ENCODE measurements around the gene TARP.

TARP gene

GRCh38 chr7:38215735-38216670, 57.4 kb downstream of the TARP start:
- H4K20me1 ChIP-seq (ENCODE audit: insufficient read depth) = peaks cover 3% of the 10 kb centered on the region; the same call in 1 of the 2 replicates
- DNase-seq = peak; percentile 77
- H3K9me3 ChIP-seq = no peaks in the 10 kb centered on the region
- no peaks in the 10 kb centered on the region for H3K9me2 ChIP-seq
- peak overlapping the region; percentile 6 to 31; a peak in 2 of 4 replicates for H3K27ac ChIP-seq (ENCODE audit: low read depth in 2 of 2, low read length in 1 of 2)
- peaks cover 53 to 63% of the 10 kb centered on the region in 2 experiments for H3K36me3 ChIP-seq (replicated peaks in 1 of 2; ENCODE audit: control insufficient read depth in 1 of 2, insufficient read depth in 2 of 2, low read length in 1 of 2)
- no peaks in the 10 kb centered on the region for H3K27me3 ChIP-seq (ENCODE audit: insufficient read depth)
- H3K4me3 ChIP-seq (ENCODE audit: low read depth in 2 of 2, low read length in 1 of 2) = no peak overlapping the region
- no peak overlapping the region for H3K4me2 ChIP-seq
- CTCF ChIA-PET = interaction anchor here (0.5 to 10.3 kb wide), 86 partner anchors 9 to 1015 kb away, joined by 3 to 174 read pairs (median 6); partner anchors contain the start of genes EPDR1, SFRP4 and STARD3NL
- H3K4me1 ChIP-seq (ENCODE audit: control insufficient read depth in 1 of 2, insufficient read depth in 2 of 2, low read depth in 1 of 2, low read length in 1 of 2) = peaks cover 9 to 18% of the 10 kb centered on the region in 2 experiments; a peak in 3 of 4 replicates
- no peak overlapping the region for H2AFZ ChIP-seq (ENCODE audit: low read depth)
- no peaks in the 10 kb centered on the region; the same call in 1 of the 2 replicates for H3K79me2 ChIP-seq (ENCODE audit: insufficient read depth)
- H3K9ac ChIP-seq = no peak overlapping the region
- POLR2A ChIA-PET = interaction anchor here (1.6 kb wide), 1 partner anchor 38 kb away, joined by 6 read pairs; the partner anchor contains the start of gene STARD3NL
- 28% methylated on average over 4 of the region's 5 CpGs for WGBS (ENCODE audit: low lambda C conversion rate)
- peaks cover 5% of the 10 kb centered on the region for H3F3A ChIP-seq (replicated peaks; ENCODE audit: insufficient read depth)
- TF ChIP-seq EZH2phosphoT487 (IDR thresholded peaks at IDR 0.05; ENCODE audit: borderline replicate concordance, low read depth) = no peak
- no peak for TF ChIP-seq YY1 (IDR thresholded peaks at IDR 0.05; ENCODE audit: low read depth)
- no peak for TF ChIP-seq GATA2 (CRISPR knock-in tag; IDR thresholded peaks at IDR 0.05)
- no peak for TF ChIP-seq TAF1 (IDR thresholded peaks at IDR 0.05; ENCODE audit: borderline replicate concordance, low read depth, low read length)
- no peak for TF ChIP-seq TEAD4 (IDR thresholded peaks at IDR 0.05; ENCODE audit: borderline replicate concordance, insufficient read depth)
- TF ChIP-seq GABPA (IDR thresholded peaks at IDR 0.05; ENCODE audit: low read depth) = no peak
- peak; percentile 22; the same call in 1 of the 2 replicates for TF ChIP-seq MAX (IDR thresholded peaks at IDR 0.05; ENCODE audit: low read depth)
- no peak for TF ChIP-seq ZBTB33 (IDR thresholded peaks at IDR 0.05; ENCODE audit: borderline replicate concordance, low read depth)
- TF ChIP-seq MXI1 (IDR thresholded peaks at IDR 0.05; ENCODE audit: low read depth, low read length) = peak; percentile 70; the same call in 1 of the 2 replicates
- no peak for TF ChIP-seq RXRA (IDR thresholded peaks at IDR 0.05; ENCODE audit: borderline replicate concordance, low read depth)
- peak; percentile 46 for TF ChIP-seq CHD2 (IDR thresholded peaks at IDR 0.05; ENCODE audit: low read length, partially characterized antibody)
- TF ChIP-seq SMC3 (IDR thresholded peaks at IDR 0.05; ENCODE audit: low read depth, low read length) = peak; percentile 69
- no peak for TF ChIP-seq RFX5 (IDR thresholded peaks at IDR 0.05; ENCODE audit: low read length)
- no peak for TF ChIP-seq USF2 (IDR thresholded peaks at IDR 0.05; ENCODE audit: borderline replicate concordance, low read depth, low read length)
- no peak for TF ChIP-seq NRF1 (IDR thresholded peaks at IDR 0.05; ENCODE audit: low read depth, low read length)
- TF ChIP-seq FOXM1 (IDR thresholded peaks at IDR 0.05; ENCODE audit: low read depth) = no peak
- TF ChIP-seq MEF2A (IDR thresholded peaks at IDR 0.05; ENCODE audit: borderline replicate concordance, low read depth) = no peak
- peak; percentile 86 for TF ChIP-seq RAD21 (IDR thresholded peaks at IDR 0.05; ENCODE audit: low read length)
- 0 out of 2 replicates have a peak, but pooled peaks have one; percentile 22 for TF ChIP-seq RCOR1 (IDR thresholded peaks at IDR 0.05; ENCODE audit: low read length)
- TF ChIP-seq IRF3 (IDR thresholded peaks at IDR 0.05; ENCODE audit: low read depth, low read length) = no peak
- TF ChIP-seq FOXJ3 (CRISPR knock-in tag; IDR thresholded peaks at IDR 0.05) = no peak
- TF ChIP-seq PBX3 (IDR thresholded peaks at IDR 0.05) = no peak
- TF ChIP-seq POLR2AphosphoS5 (IDR thresholded peaks at IDR 0.05; ENCODE audit: low read depth, low read length) = no peak
- no peak for TF ChIP-seq FOSL2 (IDR thresholded peaks at IDR 0.05; ENCODE audit: borderline replicate concordance, low read depth)
- TF ChIP-seq EP300 (IDR thresholded peaks at IDR 0.05; ENCODE audit: borderline replicate concordance in 1 of 2, low read depth in 1 of 2, low read length in 1 of 2) = no peak; a peak in 1 of 4 replicates
